HEK293T (cell line): ENCODE measurements around the gene RNF224.

ENCODE experiments used
- ARNT ChIP-seq: fragments of 450-650 bp; IDR thresholded peaks from 2 replicates; pipeline ENCODE4 v1.6.1; 2017; ENCODE audit warnings: mild to moderate bottlenecking
- BHLHE40 ChIP-seq: fragments of 450-650 bp; IDR thresholded peaks from 2 replicates; pipeline ENCODE4 v1.6.1; 2016; ENCODE audit warnings: mild to moderate bottlenecking, moderate library complexity, borderline replicate concordance
- FOXA1 ChIP-seq: fragments of 450-650 bp; IDR thresholded peaks from 2 replicates; pipeline ENCODE4 v1.6.1; 2016; ENCODE audit warnings: mild to moderate bottlenecking
- FOXK2 ChIP-seq: fragments of 450-650 bp; IDR thresholded peaks from 2 replicates; pipeline ENCODE4 v1.6.1; 2016; ENCODE audit warnings: mild to moderate bottlenecking
- FOXM1 ChIP-seq: fragments of 450-650 bp; IDR thresholded peaks from 2 replicates; pipeline ENCODE4 v1.6.1; 2017; ENCODE audit warnings: mild to moderate bottlenecking, borderline replicate concordance
- HDGF ChIP-seq: fragments of 450-650 bp; IDR thresholded peaks from 2 replicates; pipeline ENCODE4 v1.6.1; 2017; ENCODE audit warnings: antibody characterized with exemption, borderline replicate concordance
- NFRKB ChIP-seq: fragments of 450-650 bp; IDR thresholded peaks from 2 replicates; pipeline ENCODE4 v1.6.1; 2016; ENCODE audit warnings: mild to moderate bottlenecking, moderate library complexity
- SP1 ChIP-seq: fragments of 450-650 bp; IDR thresholded peaks from 2 replicates; pipeline ENCODE4 v1.6.1; 2017
- SUZ12 ChIP-seq: fragments of 450-650 bp; IDR thresholded peaks from 2 replicates; pipeline ENCODE4 v1.6.1; 2016; ENCODE audit warnings: mild to moderate bottlenecking
- ZNF384 ChIP-seq: fragments of 450-650 bp; IDR thresholded peaks from 2 replicates; pipeline ENCODE4 v1.6.1; 2016

- TF ChIP-seq SP1, result no peak
- no peak for TF ChIP-seq BHLHE40
- no peak for TF ChIP-seq SUZ12
- TF ChIP-seq ARNT, result no peak
- TF ChIP-seq FOXA1, result no peak
- TF ChIP-seq FOXM1, result no peak
- no peak for TF ChIP-seq ZNF384
- no peak for TF ChIP-seq HDGF
- no peak for TF ChIP-seq NFRKB
- no peak for TF ChIP-seq FOXK2
Measured at GRCh38 chr9:137233143-137233980, 6.1 kb downstream of the RNF224 start.
